ENCODE measurements around the gene PRKN.

The PRKN gene

GRCh38 chr6:161564952-161565351 lies 1162.6 kb downstream of the PRKN start:
- H3K27ac ChIP-seq: no peak overlapping the region
- TF ChIP-seq CTCF (IDR thresholded peaks at IDR 0.05) (no peak), ZFX (IDR thresholded peaks at IDR 0.05; ENCODE audit: borderline replicate concordance) (no peak)

- TF ChIP-seq ZFX (IDR thresholded peaks at IDR 0.05; ENCODE audit: borderline replicate concordance) (no peak), CTCF (IDR thresholded peaks at IDR 0.05) (no peak)
- no peak overlapping the region for H3K27ac ChIP-seq
Observed at GRCh38 chr6:161561908-161562307, 1165.7 kb downstream of the PRKN start.

GRCh38 chr6:161557333-161558107 lies 1170.0 kb downstream of the PRKN start:
- H3K27ac ChIP-seq: no peak overlapping the region
- TF ChIP-seq ZFX (IDR thresholded peaks at IDR 0.05; ENCODE audit: borderline replicate concordance): no peak
- TF ChIP-seq CTCF (IDR thresholded peaks at IDR 0.05): no peak

GRCh38 chr6:161554883-161555282 lies 1172.7 kb downstream of the PRKN start:
- TF ChIP-seq CTCF (IDR thresholded peaks at IDR 0.05) (no peak), ZFX (IDR thresholded peaks at IDR 0.05; ENCODE audit: borderline replicate concordance) (no peak)
- no peak overlapping the region for H3K27ac ChIP-seq

GRCh38 chr6:161549977-161550655 lies 1177.5 kb downstream of the PRKN start:
- no peak overlapping the region for H3K27ac ChIP-seq
- peak; percentile 35 for TF ChIP-seq CTCF (IDR thresholded peaks at IDR 0.05)
- TF ChIP-seq ZFX (IDR thresholded peaks at IDR 0.05; ENCODE audit: borderline replicate concordance): no peak

- no peak for TF ChIP-seq CTCF (IDR thresholded peaks at IDR 0.05)
- TF ChIP-seq ZFX (IDR thresholded peaks at IDR 0.05; ENCODE audit: borderline replicate concordance): no peak
- no peak overlapping the region for H3K27ac ChIP-seq
Observed at GRCh38 chr6:161548713-161549296, 1178.8 kb downstream of the PRKN start.

GRCh38 chr6:161547617-161548016 lies 1179.9 kb downstream of the PRKN start:
- TF ChIP-seq CTCF (IDR thresholded peaks at IDR 0.05): no peak
- no peak for TF ChIP-seq ZFX (IDR thresholded peaks at IDR 0.05; ENCODE audit: borderline replicate concordance)
- no peak overlapping the region for H3K27ac ChIP-seq

Data from 22Rv1 (cell line).